Measurements from ENCODE around the gene IMP3.
A peak's percentile ranks its signal among the peaks of the same experiment; 100 is the strongest.

The IMP3 gene

GRCh38 chr15:75616766-75617165 is 23.3 kb downstream of the IMP3 start:
- no peak for DNase-seq

- DNase-seq, result peak; percentile 42
Measured at GRCh38 chr15:75606711-75607699, 33.0 kb downstream of the IMP3 start.

- DNase-seq, result no peak
Measured at GRCh38 chr15:75606026-75606425, 34.0 kb downstream of the IMP3 start.

- DNase-seq, result peak; percentile 42
Measured at GRCh38 chr15:75599401-75599800, 40.6 kb downstream of the IMP3 start.

GRCh38 chr15:75598361-75598760 is 41.7 kb downstream of the IMP3 start:
- DNase-seq, result no peak

- DNase-seq, result no peak
Measured at GRCh38 chr15:75597667-75598341, 42.2 kb downstream of the IMP3 start.

DNA sequence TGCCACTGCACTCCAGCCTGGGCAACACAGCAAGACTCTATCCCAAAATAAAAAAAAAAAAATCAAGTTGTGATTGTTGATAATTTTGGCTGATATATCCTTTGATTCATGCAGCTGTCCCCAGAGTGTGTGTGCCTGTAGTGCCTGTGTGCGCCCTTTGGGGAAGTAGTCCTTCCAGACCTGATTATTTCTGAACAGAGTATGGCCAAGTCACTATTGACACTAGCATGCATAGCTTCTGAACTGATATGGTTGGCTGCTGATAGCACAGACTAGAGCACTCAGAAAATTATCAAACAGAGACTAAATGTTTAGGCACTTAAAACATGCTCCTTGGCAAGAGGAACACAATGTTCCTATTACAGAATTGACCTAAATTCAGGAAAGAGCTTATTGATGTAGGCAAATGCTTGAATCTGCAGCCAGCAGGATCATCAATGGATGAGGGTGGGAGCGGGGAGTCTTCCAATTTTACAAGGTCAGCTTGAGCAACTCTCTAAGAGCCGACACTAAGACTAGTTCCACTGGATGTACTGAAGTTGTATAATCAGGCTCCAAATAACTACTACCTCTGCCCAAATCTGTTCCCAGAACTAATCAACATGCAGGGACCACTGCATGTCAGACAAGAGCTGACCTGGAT is 43.2 kb downstream of the IMP3 start:
- no peak for DNase-seq

GRCh38 chr15:75594276-75594675 is 45.7 kb downstream of the IMP3 start:
- DNase-seq, result no peak

DNA sequence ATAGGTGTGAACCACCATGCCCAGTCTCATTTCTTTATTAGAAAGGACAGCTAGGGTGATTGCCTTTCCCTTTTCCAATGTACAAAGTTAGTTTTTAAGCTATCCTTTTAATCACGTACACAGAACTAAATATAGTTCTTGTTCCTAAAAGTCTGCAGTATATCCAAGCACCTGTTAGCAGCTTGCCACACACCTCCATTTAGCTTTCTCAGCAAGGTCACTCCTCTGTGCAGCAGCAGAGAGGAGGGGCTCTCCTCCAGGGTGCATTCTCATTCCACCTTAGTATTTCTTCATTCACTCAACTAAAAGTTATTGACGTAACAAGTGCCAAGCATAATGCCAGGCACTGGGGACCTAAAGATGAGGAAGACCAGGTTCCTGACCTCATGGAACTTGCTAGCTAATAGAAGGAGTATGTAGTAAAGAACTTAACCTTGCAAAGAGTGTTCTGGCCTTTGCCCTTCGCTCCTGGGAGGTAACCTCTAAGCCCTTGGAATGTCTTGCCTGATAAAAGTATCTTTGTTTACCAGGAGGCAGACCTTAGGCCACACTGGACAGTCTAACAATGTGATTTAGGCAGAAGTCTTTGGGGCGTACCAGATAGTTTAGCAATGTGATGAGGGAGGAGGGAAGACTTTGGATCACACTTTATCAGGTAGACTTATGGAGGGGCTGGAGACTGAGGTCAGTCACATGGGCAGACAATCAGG is 48.2 kb downstream of the IMP3 start:
- no peak for DNase-seq

DNA sequence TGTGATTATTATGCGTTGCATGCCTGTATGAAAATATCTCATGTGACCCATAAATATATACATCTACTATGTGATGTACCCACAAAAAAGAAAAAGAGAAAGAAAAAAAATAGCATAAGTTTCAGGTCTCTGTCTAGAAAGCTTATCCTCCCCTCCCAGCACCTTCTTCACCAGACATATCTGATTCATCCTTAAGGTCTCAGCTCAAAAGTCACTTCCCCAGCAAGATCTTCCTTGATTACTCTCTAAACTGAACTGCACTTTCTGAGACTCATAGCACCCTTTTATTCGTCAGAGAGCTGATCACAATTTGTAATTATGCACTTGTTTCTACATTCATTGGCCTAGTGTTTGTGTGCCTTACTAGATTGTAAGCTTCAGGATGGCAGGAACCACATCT is 49.8 kb downstream of the IMP3 start:
- DNase-seq, result no peak
